GM21717 (cell line): ENCODE data around the gene KDM2B.

Experiments used
- ATAC-seq: cut with Tn5 transposase; IDR thresholded peaks from one replicate; pipeline ENCODE4 v1.9.1; 2021; ENCODE audit warnings: mild to moderate bottlenecking, moderate library complexity; ENCODE audit not compliant: unreplicated experiment

Gene KDM2B

GRCh38 chr12:121568518-121568917, 12.3 kb downstream of the KDM2B start:
- ATAC-seq = no peak

DNA sequence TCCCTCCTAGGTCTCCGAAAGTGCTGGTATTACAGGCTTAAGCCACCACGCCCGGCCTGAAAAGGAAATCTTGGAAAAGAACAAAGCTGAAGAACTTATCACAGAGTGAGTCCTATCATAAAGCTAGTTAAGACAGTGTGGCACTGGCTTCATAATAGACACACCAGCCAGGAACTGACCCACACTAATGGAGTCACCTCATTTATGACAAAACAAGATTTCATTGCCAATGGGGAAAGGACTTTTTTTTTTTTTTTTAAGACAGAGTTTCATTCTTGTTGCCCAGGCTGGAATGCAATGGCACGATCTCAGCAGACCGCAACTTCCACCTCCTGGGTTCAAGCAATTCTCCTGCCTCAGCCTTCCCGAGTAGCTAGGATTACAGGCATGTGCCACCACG, 15.7 kb downstream of the KDM2B start:
- no peak for ATAC-seq

GRCh38 chr12:121562488-121562887, 18.3 kb downstream of the KDM2B start:
- ATAC-seq = no peak

DNA sequence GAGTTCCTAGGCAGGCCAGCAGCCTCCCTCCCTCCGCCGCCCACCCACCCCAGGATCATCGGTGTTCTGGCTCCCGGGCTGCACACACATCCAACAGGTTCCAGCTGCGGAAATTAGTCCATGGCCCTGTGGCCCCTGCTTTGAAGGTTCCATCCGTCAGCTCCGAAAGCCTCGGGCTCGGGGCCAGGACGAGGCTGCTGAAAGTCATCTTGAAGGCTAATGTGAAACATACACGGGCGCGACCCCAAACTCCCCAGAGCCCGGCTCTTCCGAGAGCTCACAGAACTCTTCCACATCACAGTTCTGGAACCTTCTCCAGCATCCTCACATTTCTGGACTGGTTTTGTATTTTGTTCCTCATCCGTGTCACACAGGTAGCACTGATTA, 19.8 kb downstream of the KDM2B start:
- ATAC-seq = no peak

- ATAC-seq = no peak
Measured at GRCh38 chr12:121560392-121561008, 20.3 kb downstream of the KDM2B start.

DNA sequence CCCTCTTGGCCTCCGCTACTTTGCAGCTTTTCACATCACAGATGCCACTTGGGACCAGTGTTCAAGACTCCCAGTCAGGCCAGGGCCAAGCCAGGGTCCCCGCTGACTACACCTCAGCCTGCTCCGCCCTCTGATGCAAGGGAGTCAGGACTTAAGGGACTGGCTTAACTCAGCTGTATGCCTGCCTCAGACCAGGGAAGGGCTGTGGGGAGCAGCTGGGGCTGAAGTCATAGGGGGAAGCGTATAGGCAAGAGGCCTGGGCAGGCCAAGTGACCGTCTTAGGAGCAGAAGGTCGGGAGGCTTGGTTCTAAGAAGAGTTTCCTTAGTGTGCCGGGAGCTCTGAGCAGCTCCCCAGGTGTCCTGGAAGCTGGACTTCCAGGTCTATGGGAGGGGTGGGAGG, 21.9 kb downstream of the KDM2B start:
- ATAC-seq = no peak

DNA sequence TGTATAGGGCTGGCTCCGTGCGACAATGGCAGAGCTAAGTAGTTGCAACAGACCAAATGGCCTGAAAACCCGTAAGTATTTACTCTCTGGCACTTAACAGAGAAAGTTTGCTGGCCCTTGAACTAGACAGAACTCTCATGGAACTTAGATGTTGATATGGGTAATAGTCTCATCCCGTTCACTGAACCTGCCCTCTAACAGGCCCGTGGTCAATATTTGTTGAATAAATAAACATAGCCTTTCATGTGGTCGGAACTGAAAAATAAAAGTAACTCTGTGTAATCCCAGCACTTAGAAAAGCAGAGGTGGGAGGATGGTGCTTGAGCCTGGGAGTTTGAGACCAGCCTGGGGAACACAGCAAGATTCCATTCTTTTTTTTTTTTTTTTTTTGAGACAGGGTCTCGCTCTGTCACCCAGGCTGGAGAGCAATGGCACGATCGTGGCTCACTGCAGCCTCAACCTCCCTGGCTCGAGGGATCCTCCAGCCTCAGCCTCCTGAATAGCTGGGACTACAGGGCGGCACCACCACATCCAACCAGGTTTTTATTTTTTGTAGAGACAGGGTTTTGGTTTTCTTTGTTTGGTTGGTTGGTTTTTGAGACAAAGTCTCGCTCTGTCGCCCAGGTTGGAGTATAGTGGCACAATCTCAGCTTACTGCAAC, 29.7 kb downstream of the KDM2B start:
- ATAC-seq = no peak

DNA sequence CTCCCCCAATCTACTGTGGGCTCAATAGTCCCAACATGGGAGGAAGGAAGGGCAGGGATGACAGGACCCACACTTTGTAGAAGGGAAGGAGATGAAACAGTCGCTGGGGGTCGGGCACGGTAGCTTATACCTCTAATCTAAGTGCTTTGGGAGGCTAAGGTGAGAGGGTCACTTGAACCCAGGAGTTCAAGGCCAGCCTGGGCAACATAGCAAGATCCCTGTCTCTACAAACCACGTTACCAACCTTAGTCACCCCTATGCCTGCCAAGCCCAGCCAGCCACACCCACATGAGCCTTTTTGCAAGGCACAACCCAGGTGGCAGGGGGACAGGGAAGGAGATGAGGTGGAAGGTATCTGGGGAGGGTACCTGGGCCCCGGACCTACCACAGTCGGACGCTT, 31.7 kb downstream of the KDM2B start:
- ATAC-seq = no peak

- ATAC-seq = no peak
Measured at GRCh38 chr12:121545480-121545879, 35.3 kb downstream of the KDM2B start.

- no peak for ATAC-seq
Measured at GRCh38 chr12:121543786-121544185, 37.0 kb downstream of the KDM2B start.

- no peak for ATAC-seq
Measured at GRCh38 chr12:121539908-121540307, 40.9 kb downstream of the KDM2B start.

- ATAC-seq = no peak
Measured at GRCh38 chr12:121538699-121539061, 42.1 kb downstream of the KDM2B start.

GRCh38 chr12:121537814-121538698, 42.8 kb downstream of the KDM2B start:
- peak; percentile 0 for ATAC-seq

GRCh38 chr12:121536899-121537813, 43.7 kb downstream of the KDM2B start:
- ATAC-seq = peak; percentile 52

DNA sequence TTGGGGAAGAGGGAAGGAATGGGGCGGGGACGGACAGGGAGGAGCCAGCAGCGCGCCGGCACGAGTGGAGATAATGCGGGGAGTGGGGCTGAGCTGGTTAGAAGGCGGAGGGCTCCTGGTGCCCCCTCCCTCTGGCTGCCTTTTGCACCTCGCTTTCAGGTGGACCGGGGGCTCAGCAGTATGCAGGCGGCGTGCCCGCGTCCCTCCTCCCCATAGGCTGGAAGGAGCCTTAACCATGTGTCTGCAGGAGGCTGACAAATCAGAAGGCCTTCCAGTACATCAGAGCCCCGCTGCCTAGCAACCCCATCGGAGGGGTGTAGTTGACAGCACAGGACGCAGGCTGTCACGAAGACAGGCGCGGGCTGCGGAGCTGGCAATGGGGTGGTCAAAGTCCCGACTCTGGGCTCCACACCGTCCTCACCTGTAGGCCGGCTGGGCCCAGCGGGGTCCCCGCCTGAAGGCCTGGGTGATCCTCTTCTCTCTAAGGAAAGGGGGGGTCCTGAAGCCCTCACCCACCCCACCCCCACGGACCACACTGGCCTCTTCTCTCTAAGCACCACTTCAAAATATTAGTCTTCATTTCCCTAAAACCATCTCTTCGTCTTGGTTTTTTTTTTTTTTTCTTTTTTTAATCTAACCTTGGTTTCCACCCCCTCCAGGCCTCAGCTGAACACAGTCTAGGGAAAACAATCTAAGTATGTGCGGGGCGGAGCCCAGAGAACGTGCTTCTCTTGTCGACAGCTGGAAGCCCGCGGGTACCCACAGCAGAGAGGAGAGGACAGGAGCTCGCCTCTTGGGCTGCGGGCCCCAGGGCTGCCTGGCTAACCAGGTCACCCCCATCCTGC, 44.5 kb downstream of the KDM2B start:
- ATAC-seq = peak; percentile 44

DNA sequence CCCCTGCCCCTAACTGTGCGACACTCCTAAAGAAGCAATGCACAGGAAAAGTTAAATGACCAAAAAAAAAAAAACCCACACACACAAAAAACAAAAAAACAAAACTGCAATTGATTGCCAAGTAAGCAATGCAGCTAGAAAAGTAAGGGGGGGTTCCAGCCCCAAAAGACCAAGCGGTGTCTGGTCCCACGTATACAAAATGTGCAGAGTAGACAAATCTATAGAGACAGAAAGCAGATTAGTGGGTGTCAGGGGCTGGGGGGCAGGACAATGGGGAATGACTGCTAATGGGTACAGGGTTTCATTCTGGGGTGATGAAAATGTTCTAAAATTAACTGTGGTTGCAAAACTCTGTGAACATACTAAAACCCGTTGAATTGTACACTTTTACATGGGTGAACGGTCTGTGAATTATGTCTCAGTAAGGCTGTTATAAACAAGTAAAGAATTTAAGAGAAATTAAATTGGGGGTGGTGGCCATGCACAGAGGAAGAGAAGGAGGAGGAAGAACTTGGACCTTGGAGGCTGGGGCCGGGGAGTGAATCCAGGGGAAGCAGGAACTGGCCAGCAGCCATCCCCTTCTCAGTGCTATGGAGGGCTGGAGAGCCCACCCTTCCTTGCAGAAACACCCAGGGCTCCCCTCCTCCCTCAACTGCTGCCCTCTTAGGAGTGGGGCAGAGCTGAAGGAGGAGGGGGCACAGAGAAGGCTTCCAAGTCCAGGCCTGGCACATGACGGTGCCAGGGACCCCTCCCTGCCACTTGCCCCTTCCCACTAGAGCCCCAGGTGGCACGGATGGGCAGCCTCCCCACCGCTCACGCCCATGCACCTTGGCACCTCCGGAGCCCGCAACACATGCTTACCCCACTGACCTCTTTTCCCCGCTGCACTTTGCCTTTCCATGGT, 45.4 kb downstream of the KDM2B start:
- no peak for ATAC-seq

GRCh38 chr12:121534495-121535148, 46.2 kb downstream of the KDM2B start:
- no peak for ATAC-seq

DNA sequence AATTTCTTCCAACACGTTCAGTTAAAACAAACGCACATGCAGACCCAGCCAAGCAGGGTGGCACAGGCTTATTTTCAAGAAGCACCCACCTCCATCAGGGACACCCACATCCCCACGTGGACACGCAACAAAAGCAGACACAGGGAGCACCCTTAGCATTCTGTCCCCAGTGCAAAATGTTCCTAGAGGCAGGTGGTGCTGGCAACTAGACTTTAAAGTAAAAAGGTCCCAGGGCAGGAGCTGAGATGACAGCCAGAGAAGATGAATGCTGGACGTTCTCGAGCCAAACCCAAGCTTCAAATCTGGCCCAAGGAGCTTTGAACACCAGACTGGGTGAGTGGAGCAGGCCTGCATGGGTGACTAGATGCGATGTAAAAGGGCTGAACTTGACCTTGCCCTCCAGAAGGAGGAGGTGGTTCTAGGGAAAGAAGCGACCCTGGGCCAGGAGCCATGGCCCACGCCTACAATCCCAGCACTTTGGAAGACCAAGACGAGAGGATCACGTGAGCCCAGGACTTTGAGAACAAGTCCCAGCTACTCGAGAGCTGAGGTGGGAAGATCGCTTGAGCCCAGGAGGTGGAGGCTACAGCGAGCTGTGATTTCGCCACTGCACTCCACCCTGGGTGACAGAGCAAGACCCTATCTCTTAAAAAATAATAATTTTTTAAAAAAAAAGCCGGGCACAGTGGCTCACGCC, 47.3 kb downstream of the KDM2B start:
- no peak for ATAC-seq
